DOHH2 (cell line): ENCODE data around the gene F10.

Source experiments
- H3F3A ChIP-seq: fragments of 200-600 bp; sonication (generic), shearing (Covaris generic); 2 replicates; pipeline ENCODE4 v1.6.0; 2016; ENCODE audit warnings: antibody characterized with exemption, mild to moderate bottlenecking; ENCODE audit not compliant: control insufficient read depth, insufficient read depth
- H3K27ac ChIP-seq: fragments of 200-600 bp; sonication (generic); 2 replicates; pipeline ENCODE4 v1.5.1; 2014; ENCODE audit warnings: low read depth, mild to moderate bottlenecking, low read length, moderate library complexity
- H3K27me3 ChIP-seq: fragments of 200-600 bp; sonication (generic); 2 replicates; pipeline ENCODE4 v1.6.1; 2014; ENCODE audit warnings: mild to moderate bottlenecking, low read length, mixed read lengths; ENCODE audit not compliant: control insufficient read depth
- H3K36me3 ChIP-seq: fragments of 200-600 bp; sonication (generic); 2 replicates; pipeline ENCODE4 v1.6.1; 2014; ENCODE audit warnings: mild to moderate bottlenecking, low read length, moderate library complexity, mixed read lengths; ENCODE audit not compliant: control insufficient read depth
- H3K4me1 ChIP-seq: fragments of 200-600 bp; sonication (generic); 2 replicates; pipeline ENCODE4 v1.6.1; 2014; ENCODE audit warnings: mild to moderate bottlenecking, low read length, mixed read lengths; ENCODE audit not compliant: control insufficient read depth
- H3K4me2 ChIP-seq: fragments of 200-600 bp; sonication (generic); 2 replicates; pipeline ENCODE4 v1.6.0; 2014; ENCODE audit warnings: mild to moderate bottlenecking, low read length, moderate library complexity
- H3K4me3 ChIP-seq: fragments of 200-600 bp; sonication (generic); 2 replicates; pipeline ENCODE4 v1.5.1; 2014; ENCODE audit warnings: mild to moderate bottlenecking, low read length, mixed read lengths
- H3K79me2 ChIP-seq: fragments of 200-600 bp; sonication (generic); 2 replicates; pipeline ENCODE4 v1.6.1; 2014; ENCODE audit warnings: mild to moderate bottlenecking, low read length, mixed read lengths; ENCODE audit not compliant: control insufficient read depth
- H3K9me2 ChIP-seq: fragments of 200-600 bp; sonication (generic); replicated peaks from 2 replicates; pipeline ENCODE4 v1.6.1; 2014; ENCODE audit warnings: mild to moderate bottlenecking, low read length, mixed read lengths; ENCODE audit not compliant: control insufficient read depth
- H3K9me3 ChIP-seq: fragments of 200-600 bp; sonication (generic); 2 replicates; pipeline ENCODE4 v1.6.1; 2014; ENCODE audit warnings: antibody characterized with exemption, low read length, mixed read lengths; ENCODE audit not compliant: control insufficient read depth, insufficient read depth
- H4K20me1 ChIP-seq: fragments of 200-600 bp; sonication (generic); 2 replicates; pipeline ENCODE4 v1.6.0; 2014; ENCODE audit warnings: low read depth, mild to moderate bottlenecking, antibody characterized with exemption, low read length, moderate library complexity; ENCODE audit not compliant: control insufficient read depth, insufficient read depth
- EZH2phosphoT487 ChIP-seq: fragments of 200-600 bp; sonication (generic); IDR thresholded peaks from 2 replicates; pipeline ENCODE4 v1.6.1; 2017; ENCODE audit warnings: borderline replicate concordance, mild to moderate bottlenecking, antibody characterized with exemption, low read length, moderate library complexity, mixed read lengths
- TF ChIP-seq, protein P1 (sequence below): fragments of 200-600 bp; sonication (generic); IDR thresholded peaks from one replicate; pipeline ENCODE4 v1.5.1; 2014; ENCODE audit warnings: antibody characterized with exemption, mild to moderate bottlenecking, low read depth, low read length; ENCODE audit not compliant: poor library complexity, severe bottlenecking

Gene F10

GRCh38 chr13:113157206-113157928 is 34.8 kb downstream of the F10 start:
- H3K4me2 ChIP-seq, result no peak overlapping the region
- H3F3A ChIP-seq, result peaks cover 15% of the 10 kb centered on the region
- no peaks in the 10 kb centered on the region for H3K9me2 ChIP-seq
- H3K27me3 ChIP-seq, result no peaks in the 10 kb centered on the region
- no peak overlapping the region for H3K27ac ChIP-seq
- no peaks in the 10 kb centered on the region for H3K79me2 ChIP-seq
- no peak overlapping the region for H3K4me3 ChIP-seq
- H4K20me1 ChIP-seq, result no peaks in the 10 kb centered on the region
- H3K4me1 ChIP-seq, result peaks cover 37% of the 10 kb centered on the region
- TF ChIP-seq, protein P1, sequence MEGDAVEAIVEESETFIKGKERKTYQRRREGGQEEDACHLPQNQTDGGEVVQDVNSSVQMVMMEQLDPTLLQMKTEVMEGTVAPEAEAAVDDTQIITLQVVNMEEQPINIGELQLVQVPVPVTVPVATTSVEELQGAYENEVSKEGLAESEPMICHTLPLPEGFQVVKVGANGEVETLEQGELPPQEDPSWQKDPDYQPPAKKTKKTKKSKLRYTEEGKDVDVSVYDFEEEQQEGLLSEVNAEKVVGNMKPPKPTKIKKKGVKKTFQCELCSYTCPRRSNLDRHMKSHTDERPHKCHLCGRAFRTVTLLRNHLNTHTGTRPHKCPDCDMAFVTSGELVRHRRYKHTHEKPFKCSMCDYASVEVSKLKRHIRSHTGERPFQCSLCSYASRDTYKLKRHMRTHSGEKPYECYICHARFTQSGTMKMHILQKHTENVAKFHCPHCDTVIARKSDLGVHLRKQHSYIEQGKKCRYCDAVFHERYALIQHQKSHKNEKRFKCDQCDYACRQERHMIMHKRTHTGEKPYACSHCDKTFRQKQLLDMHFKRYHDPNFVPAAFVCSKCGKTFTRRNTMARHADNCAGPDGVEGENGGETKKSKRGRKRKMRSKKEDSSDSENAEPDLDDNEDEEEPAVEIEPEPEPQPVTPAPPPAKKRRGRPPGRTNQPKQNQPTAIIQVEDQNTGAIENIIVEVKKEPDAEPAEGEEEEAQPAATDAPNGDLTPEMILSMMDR, result no peak
- TF ChIP-seq EZH2phosphoT487, result no peak
- no peaks in the 10 kb centered on the region for H3K36me3 ChIP-seq
- H3K9me3 ChIP-seq, result peaks cover 7% of the 10 kb centered on the region; the same call in 1 of the 2 replicates

DNA sequence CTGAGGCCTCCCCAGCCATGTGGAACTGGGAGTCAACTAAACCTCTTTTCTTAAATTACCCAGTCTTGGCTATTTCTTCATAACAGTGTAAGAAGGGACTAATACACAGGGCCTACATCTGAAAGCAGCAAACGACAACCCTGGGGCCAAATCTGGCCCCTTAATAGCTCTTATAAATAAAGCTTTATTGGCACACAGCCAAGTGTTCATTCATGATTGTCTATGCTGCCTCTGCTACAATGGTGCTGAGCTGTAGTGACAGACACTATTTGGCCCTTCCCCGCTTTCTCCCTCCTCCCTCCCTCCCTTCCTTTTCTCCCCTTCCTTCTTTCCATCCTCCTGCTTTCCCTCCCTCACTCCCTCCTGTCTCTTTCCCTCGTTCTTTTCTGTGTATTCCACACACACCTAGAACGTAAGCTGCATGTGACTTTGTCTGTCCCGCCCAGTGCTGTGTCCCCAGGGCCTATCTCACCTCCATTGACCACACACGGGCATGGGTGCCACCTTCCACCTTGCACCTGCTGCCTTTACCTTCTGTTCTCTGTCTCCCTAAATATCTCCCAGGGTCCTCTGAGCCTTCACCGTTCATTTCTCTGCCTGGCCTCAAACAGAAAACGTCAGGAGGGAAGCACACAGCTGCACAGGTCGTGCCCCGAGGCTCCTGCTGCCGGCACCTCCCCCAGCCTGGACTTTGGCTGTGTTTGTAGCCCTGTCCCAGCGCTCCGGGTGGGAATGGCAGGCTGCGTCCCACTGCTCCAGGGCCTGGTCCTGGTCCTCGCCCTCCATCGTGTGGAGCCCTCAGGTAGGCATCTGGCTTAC is 35.5 kb downstream of the F10 start, which contains the start of gene PROZ:
Gene PROZ (plus strand): TSS at position 720 of the 819 bp plus-strand sequence. CDS start 13 bp downstream, at position 733.
- Histone ChIP-seq H3K27me3 (no peaks in the 10 kb centered on the region), H3K9me2 (no peaks in the 10 kb centered on the region), H3K4me3 (no peak within 1 kb of the TSS), H3K36me3 (no peaks in the 10 kb centered on the region), H3K9me3 (peaks cover 7% of the 10 kb centered on the region; the same call in 1 of the 2 replicates), H3K79me2 (no peaks in the 10 kb centered on the region), H3K4me1 (peaks cover 44% of the 10 kb centered on the region), H3K27ac (no peak within 1 kb of the TSS), H3K4me2 (no peak within 1 kb of the TSS), H3F3A (peaks cover 15% of the 10 kb centered on the region), H4K20me1 (no peaks in the 10 kb centered on the region)
- TF ChIP-seq, protein P1, result no peak
- no peak for TF ChIP-seq EZH2phosphoT487

- Histone ChIP-seq H3K27ac (no peak overlapping the region), H3F3A (peaks cover 11% of the 10 kb centered on the region), H3K27me3 (no peaks in the 10 kb centered on the region), H3K4me1 (peaks cover 40% of the 10 kb centered on the region), H3K9me2 (no peaks in the 10 kb centered on the region), H4K20me1 (no peaks in the 10 kb centered on the region), H3K4me3 (no peak overlapping the region), H3K4me2 (no peak overlapping the region), H3K36me3 (no peaks in the 10 kb centered on the region), H3K79me2 (no peaks in the 10 kb centered on the region), H3K9me3 (peaks cover 7% of the 10 kb centered on the region; the same call in 1 of the 2 replicates)
- TF ChIP-seq EZH2phosphoT487, result no peak
- TF ChIP-seq, protein P1, result no peak
Observed at GRCh38 chr13:113158946-113159345, 36.3 kb downstream of the F10 start.
